IMR-90 (cell line): Measurements from ENCODE around the gene RPL31.

Experiments used
- BHLHE40 ChIP-seq: fragments of 150-350 bp; IDR thresholded peaks from 2 replicates; pipeline ENCODE4 v1.6.1; 2016; ENCODE audit warnings: mild to moderate bottlenecking, low read depth, low read length
- CEBPB ChIP-seq: IDR thresholded peaks from 2 replicates; pipeline ENCODE4 v1.6.1; 2012; ENCODE audit warnings: low read depth, low read length, improper control_type of control experiment
- CHD1 ChIP-seq: IDR thresholded peaks from 2 replicates; pipeline ENCODE4 v1.6.1; 2012; ENCODE audit warnings: low read depth, low read length, improper control_type of control experiment
- FOS ChIP-seq: fragments of 150-350 bp; IDR thresholded peaks from 2 replicates; pipeline ENCODE4 v1.6.1; 2016; ENCODE audit warnings: low read depth, low read length
- MAZ ChIP-seq: IDR thresholded peaks from 2 replicates; pipeline ENCODE4 v1.6.1; 2012; ENCODE audit warnings: low read depth, mild to moderate bottlenecking, low read length, improper control_type of control experiment, moderate library complexity, borderline replicate concordance
- MXI1 ChIP-seq: IDR thresholded peaks from 2 replicates; pipeline ENCODE4 v1.6.1; 2012; ENCODE audit warnings: low read depth, mild to moderate bottlenecking, low read length, moderate library complexity, borderline replicate concordance
- POLR2A ChIP-seq: IDR thresholded peaks from 2 replicates; pipeline ENCODE4 v1.6.1; 2012; ENCODE audit warnings: mild to moderate bottlenecking, low read depth, low read length
- RAD21 ChIP-seq: IDR thresholded peaks from 2 replicates; pipeline ENCODE4 v1.6.1; 2012; ENCODE audit warnings: low read length, improper control_type of control experiment
- RCOR1 ChIP-seq: IDR thresholded peaks from 2 replicates; pipeline ENCODE4 v1.6.1; 2012; ENCODE audit warnings: mild to moderate bottlenecking, low read length, improper control_type of control experiment; ENCODE audit not compliant: insufficient replicate concordance
- SMC3 ChIP-seq: fragments of 150-350 bp; IDR thresholded peaks from 2 replicates; pipeline ENCODE4 v1.6.1; 2016; ENCODE audit warnings: low read depth, mild to moderate bottlenecking, antibody characterized with exemption, low read length, moderate library complexity
- TF ChIP-seq, protein P1 (sequence below): conservative IDR thresholded peaks from 2 replicates; pipeline ENCODE4 v1.5.1; 2012; ENCODE audit warnings: mild to moderate bottlenecking, low read depth, low read length, improper control_type of control experiment
- TF ChIP-seq, protein P2 (sequence below): fragments of 150-350 bp; IDR thresholded peaks from 2 replicates; pipeline ENCODE4 v1.6.1; 2017; ENCODE audit warnings: mild to moderate bottlenecking, antibody characterized with exemption, low read length, low read depth
- TF ChIP-seq, protein P3 (sequence below): fragments of 150-350 bp; IDR thresholded peaks from 2 replicates; pipeline ENCODE4 v1.6.1; 2016; ENCODE audit warnings: low read depth, mild to moderate bottlenecking, low read length, moderate library complexity, borderline replicate concordance

GRCh38 chr2:101011152-101011551, 9.1 kb downstream of the RPL31 start:
- TF ChIP-seq, protein P1, sequence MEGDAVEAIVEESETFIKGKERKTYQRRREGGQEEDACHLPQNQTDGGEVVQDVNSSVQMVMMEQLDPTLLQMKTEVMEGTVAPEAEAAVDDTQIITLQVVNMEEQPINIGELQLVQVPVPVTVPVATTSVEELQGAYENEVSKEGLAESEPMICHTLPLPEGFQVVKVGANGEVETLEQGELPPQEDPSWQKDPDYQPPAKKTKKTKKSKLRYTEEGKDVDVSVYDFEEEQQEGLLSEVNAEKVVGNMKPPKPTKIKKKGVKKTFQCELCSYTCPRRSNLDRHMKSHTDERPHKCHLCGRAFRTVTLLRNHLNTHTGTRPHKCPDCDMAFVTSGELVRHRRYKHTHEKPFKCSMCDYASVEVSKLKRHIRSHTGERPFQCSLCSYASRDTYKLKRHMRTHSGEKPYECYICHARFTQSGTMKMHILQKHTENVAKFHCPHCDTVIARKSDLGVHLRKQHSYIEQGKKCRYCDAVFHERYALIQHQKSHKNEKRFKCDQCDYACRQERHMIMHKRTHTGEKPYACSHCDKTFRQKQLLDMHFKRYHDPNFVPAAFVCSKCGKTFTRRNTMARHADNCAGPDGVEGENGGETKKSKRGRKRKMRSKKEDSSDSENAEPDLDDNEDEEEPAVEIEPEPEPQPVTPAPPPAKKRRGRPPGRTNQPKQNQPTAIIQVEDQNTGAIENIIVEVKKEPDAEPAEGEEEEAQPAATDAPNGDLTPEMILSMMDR, result no peak
- no peak for TF ChIP-seq POLR2A
- TF ChIP-seq MXI1, result no peak
- no peak for TF ChIP-seq MAZ
- TF ChIP-seq, protein P2, sequence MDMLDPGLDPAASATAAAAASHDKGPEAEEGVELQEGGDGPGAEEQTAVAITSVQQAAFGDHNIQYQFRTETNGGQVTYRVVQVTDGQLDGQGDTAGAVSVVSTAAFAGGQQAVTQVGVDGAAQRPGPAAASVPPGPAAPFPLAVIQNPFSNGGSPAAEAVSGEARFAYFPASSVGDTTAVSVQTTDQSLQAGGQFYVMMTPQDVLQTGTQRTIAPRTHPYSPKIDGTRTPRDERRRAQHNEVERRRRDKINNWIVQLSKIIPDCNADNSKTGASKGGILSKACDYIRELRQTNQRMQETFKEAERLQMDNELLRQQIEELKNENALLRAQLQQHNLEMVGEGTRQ, result no peak
- TF ChIP-seq SMC3, result no peak
- no peak for TF ChIP-seq CEBPB
- TF ChIP-seq RCOR1, result no peak
- no peak for TF ChIP-seq BHLHE40
- TF ChIP-seq FOS, result no peak
- TF ChIP-seq, protein P3, sequence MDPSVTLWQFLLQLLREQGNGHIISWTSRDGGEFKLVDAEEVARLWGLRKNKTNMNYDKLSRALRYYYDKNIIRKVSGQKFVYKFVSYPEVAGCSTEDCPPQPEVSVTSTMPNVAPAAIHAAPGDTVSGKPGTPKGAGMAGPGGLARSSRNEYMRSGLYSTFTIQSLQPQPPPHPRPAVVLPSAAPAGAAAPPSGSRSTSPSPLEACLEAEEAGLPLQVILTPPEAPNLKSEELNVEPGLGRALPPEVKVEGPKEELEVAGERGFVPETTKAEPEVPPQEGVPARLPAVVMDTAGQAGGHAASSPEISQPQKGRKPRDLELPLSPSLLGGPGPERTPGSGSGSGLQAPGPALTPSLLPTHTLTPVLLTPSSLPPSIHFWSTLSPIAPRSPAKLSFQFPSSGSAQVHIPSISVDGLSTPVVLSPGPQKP, result no peak
- no peak for TF ChIP-seq RAD21
- no peak for TF ChIP-seq CHD1
